Measurements from ENCODE around the gene MTHFSD.

- no peak for TF ChIP-seq CTCF (IDR thresholded peaks at IDR 0.05)
- peak in 2 of 3 donors; percentile 72 to 73 for TF ChIP-seq POLR2A (IDR thresholded peaks at IDR 0.05)
Measured at GRCh38 chr16:86554917-86555703, at the start of gene MTHFSD.
